Chondrocyte (in vitro differentiated cells): ENCODE data around the gene RASAL2. TPM values are rescaled to one million over a fixed set of nuclear protein-coding genes. Genes with fewer than 3 reads are reported as not detected.

Experiments
- DNase-seq: peaks from one replicate; pipeline ENCODE4 v3.0.0; 2021; ENCODE audit warnings: mixed read lengths, low spot score
- H3K27ac Mint-ChIP-seq: one replicate; pipeline ENCODE4 v1.8.0; 2021; ENCODE audit warnings: mild to moderate bottlenecking, moderate library complexity, mixed read lengths; ENCODE audit not compliant: unreplicated experiment
- H3K27me3 Mint-ChIP-seq: 2 replicates; pipeline ENCODE4 v1.8.0; 2021; ENCODE audit warnings: low read depth, mixed read lengths
- H3K36me3 Mint-ChIP-seq: 2 replicates; pipeline ENCODE4 v1.8.0; 2021; ENCODE audit warnings: low read depth, mixed read lengths
- H3K4me1 Mint-ChIP-seq: 2 replicates; pipeline ENCODE4 v1.8.0; 2021; ENCODE audit warnings: low read depth, mild to moderate bottlenecking, mixed read lengths
- H3K4me3 Mint-ChIP-seq: one replicate; pipeline ENCODE4 v1.8.0; 2021; ENCODE audit warnings: mild to moderate bottlenecking, moderate library complexity, mixed read lengths; ENCODE audit not compliant: unreplicated experiment
- H3K9me3 Mint-ChIP-seq: 2 replicates; pipeline ENCODE4 v1.8.0; 2021; ENCODE audit warnings: low read depth, mixed read lengths
- CTCF ChIP-seq: fragments of 200-600 bp; sonication (generic); IDR thresholded peaks from 2 replicates; pipeline ENCODE4 v1.5.0; 2021; ENCODE audit warnings: antibody characterized with exemption, mild to moderate bottlenecking, moderate library complexity
- long read RNA-seq: library from polyadenylated mRNA; stranded (forward); transcript quantifications from one replicate; pipeline ENCODE4 v2.0.0, GENCODE V29; 2021
- total RNA-seq: library from RNA; stranded (reverse); gene quantifications from 3 replicates; pipeline ENCODE4 v1.2.1, GENCODE V29; 2021

The RASAL2 gene
- 38.4 to 54.4 TPM (median 40.1 TPM) in 3 replicates for total RNA-seq
- long read RNA-seq, full-length matches to known transcripts = 5 of 16 reads
- long read RNA-seq, partial matches to known transcripts = 4 of 16 reads
- long read RNA-seq, other reads (novel, unspliced or antisense) = 7 of 16 reads

- peaks cover 65% of the 10 kb centered on the region for H3K4me1 Mint-ChIP-seq
Observed at GRCh38 chr1:178093951-178094738, at the start of gene RASAL2. Gene RASAL2, plus strand, starts transcription at chr1:178094104. Its CDS starts 389 bp downstream, at chr1:178094493.

GRCh38 chr1:178046591-178047270 is 47.2 kb upstream of the RASAL2 start:
- Mint-ChIP-seq H3K27me3 (no peaks in the 10 kb centered on the region), H3K4me1 (peaks cover 18% of the 10 kb centered on the region), H3K4me3 (no peak overlapping the region), H3K27ac (no peak overlapping the region), H3K36me3 (no peaks in the 10 kb centered on the region), H3K9me3 (no peaks in the 10 kb centered on the region)
- no peak for DNase-seq
- no peak for TF ChIP-seq CTCF

More at GRCh38 chr1:178093951-178094738, at the start of gene RASAL2:
- Mint-ChIP-seq H3K9me3 (no peaks in the 10 kb centered on the region), H3K36me3 (no peaks in the 10 kb centered on the region), H3K27ac (peak within 1 kb of the TSS; percentile 93), H3K27me3 (no peaks in the 10 kb centered on the region), H3K4me3 (peak within 1 kb of the TSS; percentile 88)
- peak; percentile 57 for TF ChIP-seq CTCF
- peak; percentile 96 for DNase-seq

- Mint-ChIP-seq H3K27ac (no peak overlapping the region), H3K27me3 (no peaks in the 10 kb centered on the region), H3K4me3 (no peak overlapping the region), H3K4me1 (peaks cover 24% of the 10 kb centered on the region), H3K36me3 (no peaks in the 10 kb centered on the region), H3K9me3 (no peaks in the 10 kb centered on the region)
- no peak for TF ChIP-seq CTCF
- no peak for DNase-seq
Observed at GRCh38 chr1:178047403-178048093, 46.4 kb upstream of the RASAL2 start.

GRCh38 chr1:178048426-178048825 is 45.5 kb upstream of the RASAL2 start:
- no peaks in the 10 kb centered on the region for H3K9me3 Mint-ChIP-seq
- no peak for DNase-seq
- H3K4me3 Mint-ChIP-seq = no peak overlapping the region
- no peak overlapping the region for H3K27ac Mint-ChIP-seq
- no peaks in the 10 kb centered on the region for H3K27me3 Mint-ChIP-seq
- TF ChIP-seq CTCF = no peak
- no peaks in the 10 kb centered on the region for H3K36me3 Mint-ChIP-seq
- H3K4me1 Mint-ChIP-seq = peaks cover 32% of the 10 kb centered on the region

GRCh38 chr1:178048883-178049282 is 45.0 kb upstream of the RASAL2 start:
- Mint-ChIP-seq H3K4me3 (no peak overlapping the region), H3K4me1 (peaks cover 35% of the 10 kb centered on the region), H3K27ac (no peak overlapping the region), H3K9me3 (no peaks in the 10 kb centered on the region), H3K36me3 (no peaks in the 10 kb centered on the region), H3K27me3 (no peaks in the 10 kb centered on the region)
- no peak for TF ChIP-seq CTCF
- no peak for DNase-seq
